22Rv1 (cell line): Measurements from ENCODE around the gene KLHL2.

Experiments used
- ZFX ChIP-seq: fragments of 450-650 bp; IDR thresholded peaks from 2 replicates; pipeline ENCODE4 v1.6.1; 2017; ENCODE audit warnings: antibody characterized with exemption, borderline replicate concordance
- TF ChIP-seq, protein P1 (sequence below): fragments of 450-650 bp; IDR thresholded peaks from 2 replicates; pipeline ENCODE4 v1.5.1; 2017; ENCODE audit warnings: mild to moderate bottlenecking

DNA sequence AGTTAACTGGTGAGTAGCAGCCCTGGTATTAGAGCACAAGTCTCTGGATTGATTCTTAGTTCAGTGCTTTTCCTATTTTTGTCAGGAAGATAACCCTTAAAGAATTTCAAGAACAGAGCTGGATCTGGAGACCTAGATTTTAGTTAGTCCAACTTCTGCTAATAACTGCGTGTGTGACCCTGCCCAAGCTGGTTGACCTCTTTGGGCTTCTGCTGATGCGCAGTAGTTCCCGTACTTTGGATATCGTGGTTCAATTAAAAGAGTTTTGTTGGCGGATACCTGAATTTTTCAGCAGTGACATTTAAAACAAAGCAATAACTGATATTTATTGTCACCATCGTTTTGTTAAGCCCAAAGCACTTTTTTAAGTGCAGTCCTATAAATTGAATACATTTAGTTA lies 129.4 kb downstream of the KLHL2 start:
- TF ChIP-seq, protein P1, sequence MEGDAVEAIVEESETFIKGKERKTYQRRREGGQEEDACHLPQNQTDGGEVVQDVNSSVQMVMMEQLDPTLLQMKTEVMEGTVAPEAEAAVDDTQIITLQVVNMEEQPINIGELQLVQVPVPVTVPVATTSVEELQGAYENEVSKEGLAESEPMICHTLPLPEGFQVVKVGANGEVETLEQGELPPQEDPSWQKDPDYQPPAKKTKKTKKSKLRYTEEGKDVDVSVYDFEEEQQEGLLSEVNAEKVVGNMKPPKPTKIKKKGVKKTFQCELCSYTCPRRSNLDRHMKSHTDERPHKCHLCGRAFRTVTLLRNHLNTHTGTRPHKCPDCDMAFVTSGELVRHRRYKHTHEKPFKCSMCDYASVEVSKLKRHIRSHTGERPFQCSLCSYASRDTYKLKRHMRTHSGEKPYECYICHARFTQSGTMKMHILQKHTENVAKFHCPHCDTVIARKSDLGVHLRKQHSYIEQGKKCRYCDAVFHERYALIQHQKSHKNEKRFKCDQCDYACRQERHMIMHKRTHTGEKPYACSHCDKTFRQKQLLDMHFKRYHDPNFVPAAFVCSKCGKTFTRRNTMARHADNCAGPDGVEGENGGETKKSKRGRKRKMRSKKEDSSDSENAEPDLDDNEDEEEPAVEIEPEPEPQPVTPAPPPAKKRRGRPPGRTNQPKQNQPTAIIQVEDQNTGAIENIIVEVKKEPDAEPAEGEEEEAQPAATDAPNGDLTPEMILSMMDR, result no peak
- TF ChIP-seq ZFX, result no peak
